K562 (cell line): ENCODE results near the gene RNASEH2A. TPM values are rescaled to one million over a fixed set of nuclear protein-coding genes. Genes with fewer than 3 reads are reported as not detected.

Source experiments
- CREB3L1 ChIP-seq: fragments of 450-650 bp; IDR thresholded peaks from 2 replicates; pipeline ENCODE4 v1.6.1; 2014; ENCODE audit warnings: low read depth, mild to moderate bottlenecking, moderate library complexity, borderline replicate concordance
- FUS ChIP-seq: fragments of 200-400 bp; formaldehyde crosslinking; optimal IDR thresholded peaks from 2 replicates; pipeline ENCODE3; 2017; ENCODE audit warnings: low read depth, low read length
- HDAC6 ChIP-seq: IDR thresholded peaks from 2 replicates; pipeline ENCODE4 v1.6.1; 2012; ENCODE audit warnings: low read depth, mild to moderate bottlenecking, control low read depth, inconsistent platforms, low read length, moderate library complexity
- KLF10 ChIP-seq: fragments of 250-450 bp; sonication (Bioruptor Pico); IDR thresholded peaks from 2 replicates; pipeline ENCODE4 v1.6.1; 2021; ENCODE audit warnings: matching md5 sums
- LARP7 ChIP-seq: fragments of 450-650 bp; IDR thresholded peaks from 2 replicates; pipeline ENCODE4 v1.6.1; 2016
- NELFE ChIP-seq: IDR thresholded peaks from 2 replicates; pipeline ENCODE4 v1.6.1; 2011; ENCODE audit warnings: mild to moderate bottlenecking; ENCODE audit not compliant: insufficient read depth, insufficient read length
- PHB ChIP-seq: fragments of 250-450 bp; sonication (Bioruptor Pico); IDR thresholded peaks from 2 replicates; pipeline ENCODE4 v1.5.0; 2021
- SAP30 ChIP-seq: fragments of 200-600 bp; sonication (generic); IDR thresholded peaks from 2 replicates; pipeline ENCODE4 v1.6.1; 2012; ENCODE audit warnings: borderline replicate concordance, low read depth, mild to moderate bottlenecking, moderate library complexity, low read length, control low read depth, inconsistent platforms; ENCODE audit not compliant: insufficient read depth, poor library complexity, severe bottlenecking
- SMC3 ChIP-seq: conservative IDR thresholded peaks from 2 replicates; pipeline ENCODE4 v1.6.1; 2011; ENCODE audit warnings: low read depth, low read length, improper control_type of control experiment; ENCODE audit not compliant: insufficient read depth
- SNAPC5 ChIP-seq: fragments of 250-450 bp; sonication (Bioruptor Pico); IDR thresholded peaks from 2 replicates; pipeline ENCODE4 v1.8.0; 2021; ENCODE audit warnings: moderate library complexity, mild to moderate bottlenecking, inconsistent platforms
- TCF15 ChIP-seq: fragments of 250-450 bp; sonication (Bioruptor Pico); IDR thresholded peaks from 2 replicates; pipeline ENCODE4 v1.8.0; 2022; ENCODE audit warnings: moderate library complexity, mild to moderate bottlenecking, inconsistent platforms
- TCF3 ChIP-seq: sonication (generic); formaldehyde crosslinking; IDR thresholded peaks from 2 replicates; pipeline ENCODE4 v1.4.0; 2020; ENCODE audit warnings: mild to moderate bottlenecking, missing genetic modification reagents
- THRB ChIP-seq: fragments of 450-650 bp; formaldehyde crosslinking; conservative IDR thresholded peaks from 2 replicates; pipeline ENCODE4 v1.4.0; 2022; ENCODE audit warnings: mild to moderate bottlenecking, missing genetic modification characterization
- ZBTB17 ChIP-seq: fragments of 450-650 bp; formaldehyde crosslinking; IDR thresholded peaks from 2 replicates; pipeline ENCODE4 v1.4.0; 2020; ENCODE audit warnings: mild to moderate bottlenecking
- ZBTB26 ChIP-seq: fragments of 450-650 bp; formaldehyde crosslinking; IDR thresholded peaks from 2 replicates; pipeline ENCODE4 v1.4.0; 2022; ENCODE audit warnings: missing genetic modification characterization
- ZFP36 ChIP-seq: fragments of 150-350 bp; IDR thresholded peaks from 2 replicates; pipeline ENCODE4 v1.6.1; 2018; ENCODE audit warnings: low read length, low read depth; ENCODE audit not compliant: partially characterized antibody
- ZFP91 ChIP-seq: sonication (generic); formaldehyde crosslinking; IDR thresholded peaks from 2 replicates; pipeline ENCODE4 v1.8.0; 2022; ENCODE audit warnings: mild to moderate bottlenecking, missing genetic modification reagents
- ZNF140 ChIP-seq: fragments of 250-450 bp; sonication (Bioruptor Pico); IDR thresholded peaks from 2 replicates; pipeline ENCODE4 v1.8.0; 2021; ENCODE audit warnings: moderate library complexity, mild to moderate bottlenecking, inconsistent platforms
- ZNF282 ChIP-seq: sonication (generic); formaldehyde crosslinking; IDR thresholded peaks from 2 replicates; pipeline ENCODE4 v1.8.1; 2023; ENCODE audit warnings: missing genetic modification reagents
- ZNF3 ChIP-seq: fragments of 250-450 bp; sonication (Bioruptor Pico); IDR thresholded peaks from 2 replicates; pipeline ENCODE4 v1.5.0; 2021; ENCODE audit warnings: mild to moderate bottlenecking, moderate library complexity
- ZNF316 ChIP-seq: fragments of 450-650 bp; IDR thresholded peaks from 2 replicates; pipeline ENCODE4 v1.6.1; 2016
- ZNF445 ChIP-seq: fragments of 250-450 bp; sonication (Bioruptor Pico); IDR thresholded peaks from 2 replicates; pipeline ENCODE4 v1.4.0; 2020; ENCODE audit warnings: low read depth, mild to moderate bottlenecking, moderate library complexity
- polyA plus RNA-seq, 8 experiments: library from polyadenylated mRNA; depleted of rRNA in 4 of 8; stranded (reverse) in 5 of 8; unstranded in 3 of 8; fragments of >200 nt; fragmentation: Nextera tagmentation in 2 of 8; fragmentation: Illumina TruSeq in 1 of 8; extraction: Ambion mirVana in 2 of 8; extraction: Trizol in 1 of 8; gene quantifications; 2 replicates each; pipeline versions ENCODE4 v1.2.1 to v1.2.3, GENCODE V29; 2011 to 2014; ENCODE audit warnings: inconsistent platforms in 1 of 8, missing spikeins in 1 of 8
- total RNA-seq, 7 experiments: library from RNA; depleted of rRNA in 6 of 7; stranded (reverse); fragments of >200 nt in 6 of 7; fragmentation: Illumina TruSeq in 2 of 7; extraction: Trizol in 2 of 7; gene quantifications; 2 replicates each; pipeline versions ENCODE4 v1.2.1 to v1.2.3, GENCODE V29; 2011 to 2021; ENCODE audit warnings: low replicate concordance in 1 of 7

The RNASEH2A gene
- total and polyA plus RNA-seq, 9 of the 15 experiments (the other 6 are each of a cell fraction or from before 2014, with no cell fraction given), result 22.3 to 78.0 (median 61.7) TPM

- TF ChIP-seq TCF15 (CRISPR knock-in tag), result no peak
- no peak for TF ChIP-seq SNAPC5 (CRISPR knock-in tag)
- no peak for TF ChIP-seq LARP7
- TF ChIP-seq ZBTB26 (CRISPR knock-in tag), result no peak
- peak; percentile 52; the same call in 1 of the 2 replicates for TF ChIP-seq TCF3 (CRISPR knock-in tag)
- no peak for TF ChIP-seq NELFE
- TF ChIP-seq ZFP36, result no peak
- TF ChIP-seq ZNF316, result no peak
- no peak for TF ChIP-seq ZNF445
- no peak for TF ChIP-seq FUS
- TF ChIP-seq ZNF282 (CRISPR knock-in tag), result 0 out of 2 replicates have a peak, but pooled peaks have one; percentile 41
- TF ChIP-seq HDAC6, result no peak
- no peak for TF ChIP-seq PHB
- no peak for TF ChIP-seq ZNF3 (CRISPR knock-in tag)
- TF ChIP-seq SMC3, result no peak
- 0 out of 2 replicates have a peak, but pooled peaks have one; percentile 59 for TF ChIP-seq ZBTB17 (CRISPR knock-in tag)
- no peak for TF ChIP-seq THRB (CRISPR knock-in tag)
- TF ChIP-seq ZNF140, result no peak
- TF ChIP-seq KLF10, result no peak
- TF ChIP-seq SAP30, result peak; percentile 41
- no peak for TF ChIP-seq ZFP91 (CRISPR knock-in tag)
- TF ChIP-seq CREB3L1, result no peak
Observed at GRCh38 chr19:12782424-12783290, 23.7 kb upstream of the RNASEH2A start (continued).
